ENCODE data around the gene SCN2B. TPM values are rescaled to one million over a fixed set of nuclear protein-coding genes. Genes with fewer than 3 reads are reported as not detected.

SCN2B gene
- total RNA-seq, 4 donors from 2014 or later: 0.37 to 9.3 TPM; not detected in 2

- no peak for DNase-seq
- no peak for TF ChIP-seq POLR2A (IDR thresholded peaks at IDR 0.05)
- TF ChIP-seq CTCF (IDR thresholded peaks at IDR 0.05): no peak
- no peaks in the 10 kb centered on the region for H3K27me3 ChIP-seq
- no peak overlapping the region for H3K27ac ChIP-seq
- H3K36me3 ChIP-seq: no peaks in the 10 kb centered on the region
- intact Hi-C loops (cut with DNase I; ENCODE audit: low total_unique reads): no loop called here
- peaks cover 0 to 9% of the 10 kb centered on the region in 2 donors for H3K4me1 ChIP-seq
- H3K9me3 ChIP-seq: no peaks in the 10 kb centered on the region
- peak overlapping the region; percentile 38 to 40 for H3K4me3 ChIP-seq
Measured at GRCh38 chr11:118152020-118152551, 24.4 kb downstream of the SCN2B start.

- Histone ChIP-seq H3K27ac (no peak overlapping the region), H3K4me1 (peaks cover 0 to 9% of the 10 kb centered on the region in 2 donors), H3K4me3 (no peak overlapping the region), H3K9me3 (no peaks in the 10 kb centered on the region), H3K27me3 (no peaks in the 10 kb centered on the region), H3K36me3 (no peaks in the 10 kb centered on the region)
- intact Hi-C loops (cut with DNase I; ENCODE audit: low total_unique reads): no loop called here
- no peak for TF ChIP-seq CTCF (IDR thresholded peaks at IDR 0.05)
- TF ChIP-seq POLR2A (IDR thresholded peaks at IDR 0.05): no peak
- DNase-seq: no peak
Measured at GRCh38 chr11:118151431-118151830, 25.0 kb downstream of the SCN2B start.

GRCh38 chr11:118149493-118149892 is 26.9 kb downstream of the SCN2B start:
- TF ChIP-seq CTCF (IDR thresholded peaks at IDR 0.05): no peak
- TF ChIP-seq POLR2A (IDR thresholded peaks at IDR 0.05): no peak
- H3K36me3 ChIP-seq: no peaks in the 10 kb centered on the region
- intact Hi-C loops (cut with DNase I; ENCODE audit: low total_unique reads): loop anchor here (10.0 kb wide), 2 partner anchors 205 to 335 kb away; partner anchors contain the start of gene UBE4A
- peaks cover 0 to 16% of the 10 kb centered on the region in 2 donors for H3K4me1 ChIP-seq
- DNase-seq: no peak
- H3K27me3 ChIP-seq: no peaks in the 10 kb centered on the region
- H3K9me3 ChIP-seq: no peaks in the 10 kb centered on the region
- H3K4me3 ChIP-seq: no peak overlapping the region
- H3K27ac ChIP-seq: no peak overlapping the region

GRCh38 chr11:118148856-118149255 is 27.6 kb downstream of the SCN2B start:
- no peaks in the 10 kb centered on the region for H3K36me3 ChIP-seq
- no peak overlapping the region for H3K27ac ChIP-seq
- DNase-seq: no peak
- H3K4me1 ChIP-seq: peaks cover 0 to 16% of the 10 kb centered on the region in 2 donors
- H3K9me3 ChIP-seq: no peaks in the 10 kb centered on the region
- H3K27me3 ChIP-seq: no peaks in the 10 kb centered on the region
- H3K4me3 ChIP-seq: no peak overlapping the region
- TF ChIP-seq CTCF (IDR thresholded peaks at IDR 0.05) (no peak), POLR2A (IDR thresholded peaks at IDR 0.05) (no peak)
- intact Hi-C loops (cut with DNase I; ENCODE audit: low total_unique reads): loop anchor here (10.0 kb wide), 2 partner anchors 206 to 336 kb away; partner anchors contain the start of gene UBE4A

DNA sequence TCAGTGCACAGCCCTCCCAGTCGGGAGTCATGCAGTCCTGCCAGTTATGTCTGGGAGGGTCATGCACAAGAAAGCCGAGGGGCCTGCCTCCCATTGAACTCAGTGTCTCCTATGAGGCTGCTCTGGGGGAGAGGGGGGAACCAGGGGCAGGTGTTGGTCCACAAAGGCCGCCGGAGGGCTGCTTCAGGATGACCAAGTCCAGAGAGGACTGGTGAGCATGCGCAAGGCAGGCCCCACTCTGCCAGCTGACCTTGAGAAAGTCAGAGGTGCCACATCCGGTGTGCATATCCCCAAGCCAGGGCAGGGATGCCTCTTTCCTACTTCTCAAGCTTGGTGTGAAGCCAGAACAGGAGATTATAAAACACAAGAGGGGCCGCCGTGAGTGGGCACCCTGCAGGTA is 28.2 kb downstream of the SCN2B start:
- no peak for TF ChIP-seq CTCF (IDR thresholded peaks at IDR 0.05)
- no peak for TF ChIP-seq POLR2A (IDR thresholded peaks at IDR 0.05)
- DNase-seq: no peak
- Histone ChIP-seq H3K27ac (no peak overlapping the region), H3K36me3 (no peaks in the 10 kb centered on the region), H3K4me3 (no peak overlapping the region), H3K9me3 (no peaks in the 10 kb centered on the region), H3K27me3 (no peaks in the 10 kb centered on the region), H3K4me1 (peaks cover 0 to 16% of the 10 kb centered on the region in 2 donors)
- intact Hi-C loops (cut with DNase I; ENCODE audit: low total_unique reads): loop anchor here (10.0 kb wide), 2 partner anchors 207 to 337 kb away; partner anchors contain the start of gene UBE4A

Data from uterus (tissue), 4 donors.